Measurements from ENCODE around the gene LANCL1. TPM values are rescaled to one million over a fixed set of nuclear protein-coding genes. Genes with fewer than 3 reads are reported as not detected.
"Not testable (repeated sequence)": the region's sequence is repeated elsewhere in the genome, so short reads cannot be mapped to it uniquely, and the experiment has no call there.

LANCL1 gene
- total RNA-seq, 1 donor from 2014 or later = 29.1 TPM

DNA sequence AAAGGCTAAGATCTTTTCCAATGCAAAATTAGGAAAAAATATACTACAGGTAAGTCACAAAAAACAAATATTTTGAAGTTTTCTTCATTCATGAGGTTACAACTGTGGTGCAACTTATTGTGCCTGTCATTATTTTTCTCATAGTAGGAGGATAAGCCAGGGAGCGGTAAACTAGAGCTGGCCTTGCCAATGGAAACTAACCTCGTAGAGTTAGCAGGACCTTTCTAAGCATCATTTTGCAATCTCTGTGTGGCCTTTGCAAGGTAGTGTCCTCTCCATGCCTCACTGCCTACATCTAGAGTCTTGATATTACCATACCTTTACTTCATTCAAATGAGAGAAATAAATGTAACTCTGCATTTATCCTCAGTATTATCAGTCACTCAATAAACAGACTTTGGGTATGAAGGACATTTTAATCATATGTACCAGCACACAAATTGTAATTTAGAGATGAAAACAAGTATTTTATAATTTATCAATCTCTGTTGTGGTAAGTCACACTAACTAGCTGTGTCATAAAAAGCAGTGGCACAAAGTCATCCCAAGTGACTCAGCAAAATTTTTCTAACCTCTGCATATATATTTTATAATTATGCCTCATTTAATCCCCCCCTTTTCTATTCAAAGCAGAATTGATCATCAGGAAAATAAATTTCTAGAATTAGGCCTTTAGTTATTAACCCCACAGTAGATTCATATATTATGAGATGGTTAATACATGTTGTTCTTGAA, 47.0 kb downstream of the LANCL1 start:
- TF ChIP-seq, protein P1, sequence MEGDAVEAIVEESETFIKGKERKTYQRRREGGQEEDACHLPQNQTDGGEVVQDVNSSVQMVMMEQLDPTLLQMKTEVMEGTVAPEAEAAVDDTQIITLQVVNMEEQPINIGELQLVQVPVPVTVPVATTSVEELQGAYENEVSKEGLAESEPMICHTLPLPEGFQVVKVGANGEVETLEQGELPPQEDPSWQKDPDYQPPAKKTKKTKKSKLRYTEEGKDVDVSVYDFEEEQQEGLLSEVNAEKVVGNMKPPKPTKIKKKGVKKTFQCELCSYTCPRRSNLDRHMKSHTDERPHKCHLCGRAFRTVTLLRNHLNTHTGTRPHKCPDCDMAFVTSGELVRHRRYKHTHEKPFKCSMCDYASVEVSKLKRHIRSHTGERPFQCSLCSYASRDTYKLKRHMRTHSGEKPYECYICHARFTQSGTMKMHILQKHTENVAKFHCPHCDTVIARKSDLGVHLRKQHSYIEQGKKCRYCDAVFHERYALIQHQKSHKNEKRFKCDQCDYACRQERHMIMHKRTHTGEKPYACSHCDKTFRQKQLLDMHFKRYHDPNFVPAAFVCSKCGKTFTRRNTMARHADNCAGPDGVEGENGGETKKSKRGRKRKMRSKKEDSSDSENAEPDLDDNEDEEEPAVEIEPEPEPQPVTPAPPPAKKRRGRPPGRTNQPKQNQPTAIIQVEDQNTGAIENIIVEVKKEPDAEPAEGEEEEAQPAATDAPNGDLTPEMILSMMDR (conservative IDR thresholded peaks at IDR 0.05; ENCODE audit: low read depth, low read length) = no peak
- H3K4me3 ChIP-seq (ENCODE audit: low read depth, low read length) = no peak overlapping the region
- DNase-seq (ENCODE audit: low read depth) = no peak

DNA sequence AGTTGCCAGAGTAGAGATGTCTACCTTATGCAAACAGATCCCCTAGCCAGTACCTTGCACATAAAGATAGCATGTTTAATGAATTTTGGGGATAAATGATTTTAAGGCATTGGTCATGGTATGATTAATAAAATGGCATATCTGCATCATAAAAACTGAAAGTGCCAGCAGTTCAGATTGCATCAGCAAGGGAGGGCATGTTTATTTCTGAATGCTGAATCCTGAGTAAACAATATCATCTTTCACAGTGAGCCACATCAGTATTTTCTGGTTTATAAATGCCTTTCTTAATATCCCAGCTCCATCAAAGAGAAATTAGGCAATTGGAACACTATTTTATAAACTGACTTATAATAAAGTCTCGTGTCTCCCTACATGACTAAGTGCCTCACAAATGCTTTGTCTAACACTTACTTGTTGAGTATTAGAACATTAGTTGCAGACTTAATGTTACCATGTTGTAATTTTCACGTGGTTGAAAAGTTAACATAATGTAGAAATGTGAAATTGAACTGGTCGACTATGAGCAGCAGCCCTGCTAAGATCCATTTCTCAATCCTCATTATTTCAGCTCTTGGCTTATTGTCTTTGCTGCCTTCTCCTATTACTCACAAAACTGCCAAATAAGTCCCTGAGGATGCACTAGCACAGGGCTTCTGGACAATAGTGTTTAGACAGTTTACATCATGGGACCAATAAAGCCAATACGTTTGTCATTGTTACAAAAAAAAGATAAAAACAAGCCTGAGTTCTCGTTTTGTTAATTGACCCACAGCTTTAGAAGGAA, 48.0 kb downstream of the LANCL1 start:
- no peak overlapping the region for H3K4me3 ChIP-seq (ENCODE audit: low read depth, low read length)
- DNase-seq (ENCODE audit: low read depth) = no peak
- TF ChIP-seq, protein P1 (conservative IDR thresholded peaks at IDR 0.05; ENCODE audit: low read depth, low read length) = no peak

DNA sequence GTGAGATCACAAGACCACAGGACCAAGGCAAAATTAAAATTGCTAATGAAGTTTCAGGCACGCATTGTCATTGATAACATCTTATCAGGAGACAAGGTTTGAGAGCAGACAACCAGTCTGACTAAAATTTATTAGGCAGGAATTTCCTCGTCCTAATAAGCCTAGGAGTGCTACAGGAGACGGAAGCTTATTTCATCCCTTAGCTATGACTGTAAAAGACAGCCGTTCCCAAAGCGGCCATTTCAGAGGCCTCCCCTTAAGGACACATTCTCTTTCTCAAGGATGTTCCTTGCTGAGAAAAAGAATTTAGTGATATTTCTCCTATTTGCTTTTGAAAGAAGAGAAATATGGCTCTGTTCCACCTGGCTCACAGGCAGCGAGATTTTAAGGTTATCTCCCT, 49.2 kb downstream of the LANCL1 start:
- DNase-seq (ENCODE audit: low read depth) = not testable (repeated sequence)

DNA sequence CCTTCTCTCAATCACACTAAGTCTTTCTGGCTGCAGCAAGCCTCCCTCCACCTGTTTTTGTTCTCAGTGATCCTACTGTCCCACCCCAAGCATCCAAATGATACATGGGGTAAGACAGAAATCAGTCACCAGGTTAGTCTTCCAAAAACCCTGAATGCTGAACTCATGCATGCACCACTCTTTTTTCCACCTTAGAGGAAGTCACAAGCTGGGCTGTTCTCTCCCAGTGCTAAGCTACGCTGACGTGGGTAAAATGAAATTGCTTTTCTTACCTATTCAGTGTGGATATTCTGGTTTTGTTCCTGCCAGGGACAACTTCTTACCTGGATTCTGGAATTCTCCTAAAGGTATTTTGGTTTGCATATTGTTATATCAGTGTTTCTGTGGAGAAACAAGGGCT, 54.2 kb downstream of the LANCL1 start:
- H3K4me3 ChIP-seq (ENCODE audit: low read depth, low read length) = no peak overlapping the region
- DNase-seq (ENCODE audit: low read depth) = no peak
- TF ChIP-seq, protein P1 (conservative IDR thresholded peaks at IDR 0.05; ENCODE audit: low read depth, low read length) = no peak

More for the DNA sequence above, 49.2 kb downstream of the LANCL1 start:
- not testable (repeated sequence) for H3K4me3 ChIP-seq (ENCODE audit: low read depth, low read length)

DNA sequence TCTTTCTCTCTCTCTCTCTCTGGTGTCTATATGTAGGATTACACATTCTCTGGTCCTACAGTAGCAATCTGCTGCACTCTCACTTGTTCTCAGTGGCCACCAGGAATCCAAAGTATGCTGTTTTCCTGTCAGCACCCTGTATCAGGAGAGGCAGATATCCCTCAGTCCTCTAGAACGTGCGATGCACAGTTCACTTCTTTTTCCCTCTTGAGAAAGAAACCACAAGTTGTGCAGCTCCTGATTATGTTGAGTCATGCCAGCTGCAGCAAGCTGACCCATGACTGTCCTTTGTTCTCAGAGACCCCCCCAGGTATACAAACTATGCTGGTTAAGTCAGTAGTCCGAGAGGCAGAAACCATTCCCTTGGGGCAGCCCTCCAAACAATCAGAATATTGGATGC, 54.6 kb downstream of the LANCL1 start:
- no peak overlapping the region for H3K4me3 ChIP-seq (ENCODE audit: low read depth, low read length)
- TF ChIP-seq, protein P1 (conservative IDR thresholded peaks at IDR 0.05; ENCODE audit: low read depth, low read length) = no peak
- peak; percentile 59 for DNase-seq (ENCODE audit: low read depth)

DNA sequence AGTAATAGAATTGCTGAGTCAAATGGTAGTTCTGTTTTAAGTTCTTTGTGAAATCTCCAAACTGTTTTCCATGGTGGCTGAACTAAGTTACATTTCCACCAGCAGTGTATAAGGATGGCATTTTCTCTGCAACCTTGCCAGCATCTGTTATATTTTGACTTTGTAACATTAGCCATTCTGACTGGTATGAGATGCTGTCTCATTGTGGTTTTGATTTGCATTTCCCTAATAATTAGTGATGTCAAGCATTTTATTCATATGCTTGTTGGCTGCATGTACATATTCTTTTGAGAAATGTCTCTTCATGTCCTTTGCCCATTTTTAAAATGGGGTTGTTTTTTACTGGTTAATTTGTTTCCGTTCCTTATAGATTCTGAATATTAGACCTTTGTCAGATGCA, 63.9 kb downstream of the LANCL1 start:
- TF ChIP-seq, protein P1 (conservative IDR thresholded peaks at IDR 0.05; ENCODE audit: low read depth, low read length) = no peak
- H3K4me3 ChIP-seq (ENCODE audit: low read depth, low read length) = no peak overlapping the region
- DNase-seq (ENCODE audit: low read depth) = no peak

DNA sequence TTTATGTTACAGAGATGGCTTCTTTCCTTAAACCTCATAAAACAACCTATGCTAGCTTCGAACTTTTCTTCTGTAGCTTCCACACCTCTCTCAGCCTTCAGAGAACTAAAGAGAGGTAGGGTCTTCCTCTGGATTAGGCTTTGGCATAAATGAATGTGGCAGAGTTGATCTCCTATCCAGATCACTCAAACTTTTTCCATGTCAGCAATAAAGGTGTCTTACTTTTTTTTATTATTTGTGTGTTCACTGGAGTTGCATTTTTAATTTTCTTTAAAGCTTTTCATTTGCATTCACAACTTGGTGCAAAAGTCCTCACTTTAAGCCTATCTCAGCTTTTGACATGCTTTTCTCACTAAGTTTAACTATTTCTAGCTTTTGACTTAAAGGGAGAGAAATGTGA, 66.0 kb downstream of the LANCL1 start:
- TF ChIP-seq, protein P1 (conservative IDR thresholded peaks at IDR 0.05; ENCODE audit: low read depth, low read length) = no peak
- no peak overlapping the region for H3K4me3 ChIP-seq (ENCODE audit: low read depth, low read length)
- DNase-seq (ENCODE audit: low read depth) = no peak
